KG1 (cell line): ENCODE results near the gene NDUFAF8.
"Not testable (repeated sequence)": the region's sequence is repeated elsewhere in the genome, so short reads cannot be mapped to it uniquely, and the experiment has no call there.

Experiments
- DNase-seq: peaks from one replicate; lab custom pipeline; 2025; lab: John Stamatoyannopoulos, UW

The NDUFAF8 gene

GRCh38 chr17:81223762-81224130 is 15.4 kb upstream of the NDUFAF8 start:
- DNase-seq = peak; percentile 31

- not testable (repeated sequence) for DNase-seq
Measured at GRCh38 chr17:81227630-81228029, 11.5 kb upstream of the NDUFAF8 start.

- DNase-seq = peak; percentile 41
Measured at GRCh38 chr17:81228420-81228819, 10.7 kb upstream of the NDUFAF8 start.

DNA sequence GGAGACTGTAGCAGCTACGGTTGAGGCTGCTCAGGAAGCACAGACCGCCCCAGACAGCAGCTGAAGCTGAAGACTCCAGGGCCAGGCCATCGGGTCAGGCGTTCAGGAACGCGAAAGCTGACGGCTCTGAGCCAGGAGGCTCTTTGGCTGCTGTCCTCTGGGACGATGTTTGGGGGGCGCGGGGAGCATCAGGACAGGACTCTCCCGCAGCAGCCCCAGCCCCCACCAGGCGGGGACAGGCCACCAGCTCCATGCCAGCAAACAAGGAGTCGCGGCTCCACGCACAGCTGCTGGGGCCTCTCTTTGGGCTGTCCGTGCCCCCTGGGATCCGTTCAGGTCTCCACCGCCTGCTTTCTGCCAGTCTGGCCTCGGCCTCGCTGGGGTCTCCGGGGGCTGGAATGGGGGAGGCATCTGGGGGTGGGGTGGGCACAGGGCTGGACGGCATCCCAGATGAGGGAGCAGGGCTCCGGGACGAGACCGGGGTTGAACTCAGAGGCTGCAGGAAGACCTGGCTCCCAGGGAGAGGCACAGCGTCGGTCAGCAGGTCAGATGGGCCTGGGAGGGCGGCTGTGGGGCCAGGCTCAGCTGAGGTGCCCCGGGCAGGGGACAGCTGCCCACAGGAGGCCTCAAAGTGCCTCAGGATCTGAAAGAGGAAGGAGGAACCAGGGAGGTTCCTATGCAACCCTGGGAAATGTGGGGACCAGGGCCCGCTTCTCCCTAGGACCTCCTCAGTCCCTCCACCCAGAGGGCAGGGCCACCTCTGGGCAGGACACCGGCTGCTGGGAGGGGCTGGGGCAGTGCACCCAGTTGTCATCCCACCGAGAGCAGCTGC is 10.1 kb upstream of the NDUFAF8 start:
- DNase-seq = no peak

GRCh38 chr17:81229666-81229920 is 9.5 kb upstream of the NDUFAF8 start:
- DNase-seq = no peak

DNA sequence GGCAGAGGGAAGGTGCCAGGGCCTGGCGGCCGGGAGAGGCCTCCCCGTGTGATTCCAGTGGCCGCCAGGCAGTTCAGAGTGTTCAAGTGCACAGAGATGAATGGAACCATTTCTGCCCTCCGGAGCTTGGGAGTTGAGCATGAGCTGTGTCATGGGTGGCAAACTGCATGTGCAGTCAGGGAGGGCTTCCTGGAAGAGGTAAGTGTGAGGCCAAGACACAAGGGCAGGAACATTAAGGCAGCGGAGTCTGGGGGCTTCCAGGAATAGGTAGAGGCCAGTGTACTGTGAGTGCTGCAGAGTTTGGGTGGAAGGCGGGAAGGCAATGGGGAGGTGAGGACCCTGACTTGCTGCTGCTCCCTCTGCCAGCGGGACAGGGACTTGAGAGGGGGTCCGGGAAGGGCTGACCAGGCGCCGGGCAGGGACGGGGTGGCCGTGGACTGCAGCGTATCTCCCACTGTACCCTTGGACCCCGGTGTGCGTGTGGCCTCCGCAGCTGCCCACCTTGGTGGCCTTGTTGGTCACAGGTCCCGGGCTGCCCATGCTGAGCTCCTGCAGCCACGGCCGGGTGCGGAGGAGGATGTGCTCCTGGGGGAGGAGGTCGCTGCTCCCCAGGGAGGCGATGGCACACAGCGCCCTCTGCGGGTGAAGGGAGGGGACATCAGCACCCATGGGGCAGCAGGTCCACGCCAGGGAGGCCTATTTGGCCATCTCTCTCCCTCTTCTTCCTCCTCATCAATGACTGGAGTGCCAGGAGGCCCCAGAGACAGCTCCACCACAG is 8.9 kb upstream of the NDUFAF8 start:
- no peak for DNase-seq

DNA sequence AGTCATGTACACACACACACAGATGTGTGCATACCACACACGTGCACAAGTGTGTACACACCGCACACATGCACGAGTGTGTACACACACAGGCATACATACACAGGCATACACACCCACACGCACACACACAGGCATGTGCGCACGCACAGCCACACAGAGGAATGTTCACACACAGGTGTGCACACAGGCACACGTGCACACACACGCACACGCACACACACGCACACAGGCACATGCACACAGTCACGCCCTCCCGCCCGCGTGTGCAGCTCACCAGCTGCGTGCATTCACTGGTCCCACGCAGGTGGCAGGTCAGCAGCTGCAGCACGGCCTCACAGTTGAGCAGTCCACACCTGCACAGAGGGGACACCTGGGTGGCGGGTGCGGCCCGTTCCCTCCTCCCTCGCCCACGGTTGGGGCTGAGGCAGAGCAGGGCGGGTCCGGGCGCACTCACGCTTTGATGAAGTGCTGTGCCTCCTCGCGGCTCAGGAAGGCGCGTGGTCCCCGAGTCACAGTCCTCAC is 7.9 kb upstream of the NDUFAF8 start:
- DNase-seq = no peak

DNA sequence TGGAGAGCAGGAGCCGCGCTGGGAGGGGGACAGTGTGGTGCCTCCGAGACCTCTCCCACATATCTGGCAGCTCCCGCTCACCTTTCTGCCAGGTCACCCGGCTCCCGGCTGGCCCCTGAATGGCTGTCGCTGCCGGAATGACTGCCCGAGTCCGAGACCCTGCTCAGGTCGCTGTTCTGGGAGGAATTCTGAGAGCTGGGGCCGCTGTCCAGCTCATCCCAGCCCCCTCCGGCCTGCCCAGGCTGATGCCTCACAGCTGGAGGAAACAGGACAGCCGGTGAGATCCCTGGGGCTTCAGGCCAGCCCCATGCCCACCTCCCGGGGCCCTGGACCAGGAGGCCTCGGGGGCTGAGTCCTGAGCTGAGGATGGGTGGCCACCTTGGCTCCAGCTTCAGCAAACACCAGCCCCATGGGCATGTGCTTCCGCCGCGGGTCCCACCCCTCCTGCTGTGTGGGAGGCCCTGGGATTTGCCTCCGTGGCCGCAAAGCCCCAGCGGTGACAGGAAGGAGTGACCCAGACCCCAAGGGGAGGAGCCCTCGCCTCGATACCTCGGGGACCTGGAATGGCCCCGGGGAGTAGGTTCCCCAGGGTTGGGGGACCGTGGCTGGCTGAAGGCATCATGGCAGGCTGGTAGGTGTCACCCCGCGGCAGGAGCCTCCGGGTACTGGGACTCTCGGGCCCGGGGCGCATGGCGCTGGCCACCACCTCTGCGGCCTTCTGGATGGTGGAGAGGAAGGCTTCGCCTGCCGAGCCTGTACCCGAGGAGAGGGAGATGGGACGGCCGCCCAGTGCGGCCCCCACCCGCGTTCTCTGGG is 7.1 kb upstream of the NDUFAF8 start:
- no peak for DNase-seq

GRCh38 chr17:81232616-81233241 is 6.4 kb upstream of the NDUFAF8 start:
- no peak for DNase-seq

GRCh38 chr17:81233316-81233715 is 5.8 kb upstream of the NDUFAF8 start:
- DNase-seq = no peak

DNA sequence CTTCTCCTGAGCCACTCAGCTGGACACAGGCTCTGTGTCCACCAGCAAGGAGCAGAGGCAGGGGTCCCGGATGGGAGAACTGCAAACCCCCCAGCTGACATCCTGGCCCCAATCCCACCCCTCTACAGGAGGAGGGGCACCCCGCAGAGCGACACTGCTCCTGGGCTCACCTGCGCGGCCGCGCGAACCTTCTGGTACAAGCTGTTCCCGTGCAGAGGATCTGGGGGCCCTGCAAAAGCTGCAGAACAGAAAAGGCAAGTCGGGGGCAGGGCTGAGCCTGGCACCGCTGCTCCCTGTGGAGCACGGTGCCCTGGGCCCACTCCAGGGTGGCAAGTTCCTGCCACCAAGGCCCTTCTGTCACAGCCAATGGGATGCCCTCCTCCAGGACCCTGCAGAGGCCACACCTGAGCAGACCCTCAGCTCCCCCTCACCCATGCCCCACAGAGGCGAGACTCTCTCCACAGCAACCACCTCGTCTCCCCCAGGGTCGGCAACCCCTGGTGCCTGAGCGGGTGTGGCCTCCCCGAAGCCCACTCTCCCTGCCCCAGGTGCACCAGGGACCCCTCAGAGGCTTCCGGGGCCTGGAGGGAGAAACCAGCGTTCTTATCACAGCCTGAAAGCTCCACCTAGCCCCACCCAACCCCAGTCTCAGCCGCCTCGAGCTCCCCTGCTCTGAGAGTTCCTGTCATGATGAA is 5.2 kb upstream of the NDUFAF8 start:
- no peak for DNase-seq

GRCh38 chr17:81234506-81234855 is 4.6 kb upstream of the NDUFAF8 start:
- no peak for DNase-seq

DNA sequence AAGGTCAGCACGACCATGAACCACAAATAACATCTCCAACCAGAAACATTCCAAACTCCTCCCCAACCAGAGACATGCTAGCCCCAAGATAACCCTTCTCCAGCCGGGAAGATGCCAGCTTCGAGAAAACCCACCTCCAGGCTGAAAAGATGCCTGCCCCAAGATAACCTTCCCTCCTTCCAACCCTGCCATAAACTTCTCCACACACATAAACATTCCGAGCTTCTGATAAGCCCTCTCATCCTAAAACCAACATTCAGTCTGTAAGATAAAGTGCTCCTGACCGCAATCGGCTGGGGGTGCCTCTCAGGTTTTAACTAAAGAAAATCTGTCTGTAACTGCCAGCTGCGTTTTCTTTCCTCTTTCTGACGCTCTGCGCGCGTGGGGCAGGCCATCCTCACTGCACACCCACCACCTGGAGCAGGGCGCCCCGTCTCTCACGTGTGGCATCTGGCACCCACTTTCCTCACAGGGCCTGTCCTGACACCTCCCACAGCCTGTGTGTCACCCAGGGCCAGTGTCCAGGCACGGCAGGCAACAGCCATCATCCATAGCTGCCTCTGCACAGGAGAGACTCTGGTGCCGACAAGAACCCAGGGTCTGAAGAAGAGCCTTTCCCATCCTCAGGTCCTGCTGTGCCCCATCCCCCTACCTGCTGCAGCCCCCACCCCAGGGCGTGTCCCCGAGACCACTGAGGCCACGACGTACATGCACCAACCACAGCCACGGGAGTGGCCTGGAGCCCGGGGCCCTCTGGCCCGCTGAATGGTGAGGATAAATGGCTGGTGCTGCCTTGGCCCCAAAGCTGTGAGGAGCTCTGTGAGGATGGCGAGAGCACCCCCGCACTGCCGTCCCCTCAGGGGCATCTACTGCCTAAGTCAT is 3.9 kb upstream of the NDUFAF8 start:
- no peak for DNase-seq

DNA sequence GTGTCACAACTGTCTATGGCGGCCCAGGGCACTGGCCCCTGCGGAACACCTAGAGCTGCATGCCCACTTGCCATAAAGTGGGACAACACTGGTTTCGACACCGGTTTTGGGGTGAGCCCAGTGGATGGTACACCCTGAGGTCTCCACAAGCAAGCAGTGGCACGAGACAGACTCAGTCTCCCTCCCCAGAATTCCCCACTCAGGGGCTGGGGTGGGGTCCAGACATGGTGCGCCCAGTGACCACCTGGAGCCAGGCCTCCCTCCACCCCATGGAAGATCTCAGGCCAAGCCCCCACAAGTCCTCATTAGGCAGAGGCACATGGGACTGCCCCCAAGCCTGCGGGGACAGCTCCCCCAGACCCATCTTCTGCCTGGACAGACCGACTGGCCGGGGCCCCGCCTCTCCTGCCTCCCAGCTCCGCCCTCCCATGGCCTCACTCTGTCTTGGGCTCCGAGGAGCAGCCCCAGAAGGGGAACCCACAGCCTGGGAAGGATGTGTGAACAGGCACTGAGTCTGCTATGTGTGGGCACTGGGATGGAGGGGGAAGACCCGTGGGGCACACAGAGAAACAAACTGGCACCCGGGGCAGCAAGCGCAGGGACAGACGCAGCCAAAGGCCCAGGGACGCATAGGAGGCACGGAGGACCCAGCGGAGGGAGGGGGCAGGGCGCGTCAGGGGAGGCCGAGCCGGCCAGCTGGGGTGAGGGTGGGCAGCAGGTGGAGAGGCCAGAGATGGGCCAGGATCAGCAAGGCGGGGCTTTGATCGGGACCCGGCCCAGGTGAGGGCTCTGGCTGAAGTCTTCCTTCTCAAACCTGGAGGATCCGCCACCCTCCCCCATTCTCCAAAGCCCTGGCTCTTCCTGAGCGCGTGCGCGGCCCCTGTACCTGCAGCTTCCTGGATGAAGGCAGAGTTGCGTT is 3.0 kb upstream of the NDUFAF8 start:
- DNase-seq = no peak

DNA sequence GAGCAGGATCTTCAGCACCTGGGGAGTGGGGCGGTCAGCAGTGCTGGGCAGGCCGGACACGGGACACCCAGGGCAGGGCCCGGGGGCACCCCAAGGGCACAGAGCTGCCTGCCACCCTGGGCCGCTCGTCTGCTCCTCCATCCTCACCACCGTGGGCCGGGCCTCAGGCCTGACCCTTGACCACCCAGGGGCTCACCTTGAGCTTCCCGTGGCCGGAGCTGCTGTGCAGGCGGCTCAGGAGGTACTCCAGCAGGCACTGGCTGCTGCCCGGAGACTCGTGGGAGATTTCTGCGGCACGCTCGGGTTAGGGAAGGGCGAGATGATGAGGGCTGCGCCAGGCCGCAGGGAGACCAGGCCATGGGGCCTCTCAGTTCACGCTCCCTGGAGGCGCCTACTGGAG is 2.3 kb upstream of the NDUFAF8 start:
- DNase-seq = no peak

DNA sequence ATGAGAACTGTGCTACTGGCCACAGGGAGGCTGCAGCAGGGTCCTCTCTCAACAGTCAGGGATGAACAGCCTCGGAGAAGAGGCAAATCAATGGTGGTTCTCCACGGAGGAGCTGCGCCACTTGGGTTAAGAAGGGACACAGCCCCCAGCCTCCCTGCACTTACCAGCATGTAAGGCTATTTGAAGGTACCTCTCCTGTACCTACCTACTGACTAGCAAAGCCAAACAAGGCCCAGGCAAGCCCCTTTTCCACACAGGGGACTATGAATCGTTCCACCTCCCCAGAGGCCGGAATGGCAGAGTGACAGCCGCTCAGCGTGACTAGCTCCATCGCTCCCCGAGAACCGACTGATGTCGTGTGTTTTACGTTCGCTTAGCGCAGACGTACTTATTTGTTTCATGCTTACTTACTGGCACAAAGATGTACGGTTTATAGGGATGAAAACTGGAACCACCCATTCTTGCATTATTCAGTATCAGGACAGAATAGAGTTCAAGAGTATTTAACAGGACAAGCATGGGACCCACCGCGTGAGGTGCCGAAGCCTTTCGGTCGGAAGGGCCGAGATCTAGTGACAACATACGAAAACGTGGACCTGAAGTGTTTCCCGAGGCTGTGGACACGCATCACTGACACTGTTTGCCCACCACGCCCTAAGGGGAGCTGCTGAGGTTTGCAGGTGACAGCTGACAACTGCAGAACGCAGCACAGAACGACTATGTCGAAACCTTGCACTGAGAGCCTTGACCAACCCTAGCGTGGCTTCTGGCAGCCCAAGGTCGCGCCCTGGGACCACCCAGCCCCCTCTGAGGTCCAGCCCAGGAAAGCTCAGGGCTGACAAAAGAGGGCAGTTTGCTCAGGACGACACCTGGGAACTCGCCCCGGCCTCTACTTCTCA is 1.3 kb upstream of the NDUFAF8 start:
- DNase-seq = no peak

GRCh38 chr17:81238490-81238814 is 666 bp upstream of the NDUFAF8 start:
- no peak for DNase-seq

DNA sequence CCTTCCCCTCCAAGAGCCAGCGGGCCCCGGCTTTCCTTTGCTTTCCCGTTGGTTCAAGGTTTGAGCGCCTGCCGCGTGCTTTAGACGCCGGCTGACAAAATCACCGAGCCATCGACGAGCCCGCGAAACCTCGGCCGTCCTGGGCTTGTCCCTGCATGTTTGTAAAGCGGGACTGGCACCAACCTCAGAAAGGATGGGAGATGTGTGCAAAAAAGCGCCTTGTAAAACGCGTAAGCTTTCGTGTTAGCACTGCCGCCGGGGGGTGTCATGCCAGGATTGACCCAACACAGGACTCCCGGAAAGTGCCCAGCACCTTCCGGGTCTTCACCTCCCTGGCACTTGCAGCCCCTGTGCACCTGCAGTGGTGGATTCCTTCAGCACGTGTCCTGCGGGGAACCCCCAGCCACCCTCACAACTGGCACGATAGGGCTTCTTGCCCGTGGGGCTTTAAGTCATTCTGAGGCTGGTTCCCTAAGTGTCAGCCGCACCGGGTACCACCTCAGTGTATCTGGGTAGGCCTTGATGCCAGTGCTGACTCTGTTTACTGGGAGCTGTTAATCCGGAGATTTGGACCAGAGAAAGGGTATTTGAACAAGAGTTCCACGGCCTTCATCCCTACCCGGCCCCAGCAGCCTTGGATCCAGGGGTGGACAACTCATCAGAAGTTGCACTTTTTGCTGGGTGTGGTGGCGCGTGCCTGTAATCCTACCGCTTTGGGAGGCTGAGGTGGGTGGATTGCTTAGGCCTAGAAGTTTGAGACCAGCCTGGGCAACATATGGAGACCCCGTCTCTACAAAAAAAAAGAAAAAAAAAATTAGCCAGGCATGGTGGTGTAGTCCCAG is 817 bp downstream of the NDUFAF8 start:
- DNase-seq = no peak
